HG03095 (cell line): ENCODE data around the gene HEPH.
"Not testable (repeated sequence)": the region's sequence is repeated elsewhere in the genome, so short reads cannot be mapped to it uniquely, and the experiment has no call there.

Experiments
- ATAC-seq: cut with Tn5 transposase; IDR thresholded peaks from one replicate; pipeline ENCODE4 v1.9.1; 2021; ENCODE audit warnings: moderate library complexity; ENCODE audit not compliant: unreplicated experiment

The HEPH gene

DNA sequence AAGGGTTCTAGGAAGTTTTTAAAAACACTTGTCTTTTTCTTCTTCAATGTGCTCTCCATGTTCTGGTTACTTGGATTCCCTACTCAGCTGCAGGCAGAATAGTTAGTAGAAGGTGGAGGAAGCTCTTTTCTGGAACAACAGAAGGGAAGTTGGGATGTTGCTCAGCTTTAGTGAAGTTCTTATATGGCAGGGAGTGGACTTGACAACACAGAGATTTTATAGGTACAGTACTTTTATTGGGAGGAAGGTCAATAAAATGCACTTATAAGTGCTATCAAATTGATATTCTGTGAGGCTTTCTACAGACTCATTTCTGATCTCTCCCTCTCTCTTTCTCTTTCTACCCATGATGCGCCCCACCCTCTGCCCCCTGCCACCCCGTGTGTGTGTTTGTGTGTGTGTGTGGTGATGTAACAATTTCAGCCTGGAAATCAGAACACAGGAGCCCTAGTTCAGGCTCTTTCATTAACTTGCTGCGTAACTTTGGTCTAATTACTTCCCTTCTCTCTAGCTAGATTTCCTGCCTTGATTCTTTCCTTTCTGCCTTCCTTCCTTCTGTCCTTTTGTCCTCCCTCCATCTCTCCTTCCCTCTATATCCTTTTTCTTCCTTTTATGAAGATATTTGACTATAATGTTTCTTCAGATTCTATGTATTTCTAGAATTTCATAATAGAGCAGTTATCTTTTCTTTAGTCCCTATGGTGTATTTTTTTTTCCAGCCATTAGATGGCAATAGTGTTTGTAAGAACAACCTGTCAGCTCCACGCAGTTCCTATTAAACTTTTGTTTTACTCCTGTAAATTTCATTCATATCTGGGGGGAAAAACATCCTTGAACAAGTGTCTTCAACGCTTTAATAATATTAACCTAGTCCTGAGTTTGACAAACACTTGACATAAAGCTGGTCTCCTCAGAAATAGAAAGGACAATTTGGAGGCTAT is 37.1 kb downstream of the HEPH start:
- no peak for ATAC-seq

DNA sequence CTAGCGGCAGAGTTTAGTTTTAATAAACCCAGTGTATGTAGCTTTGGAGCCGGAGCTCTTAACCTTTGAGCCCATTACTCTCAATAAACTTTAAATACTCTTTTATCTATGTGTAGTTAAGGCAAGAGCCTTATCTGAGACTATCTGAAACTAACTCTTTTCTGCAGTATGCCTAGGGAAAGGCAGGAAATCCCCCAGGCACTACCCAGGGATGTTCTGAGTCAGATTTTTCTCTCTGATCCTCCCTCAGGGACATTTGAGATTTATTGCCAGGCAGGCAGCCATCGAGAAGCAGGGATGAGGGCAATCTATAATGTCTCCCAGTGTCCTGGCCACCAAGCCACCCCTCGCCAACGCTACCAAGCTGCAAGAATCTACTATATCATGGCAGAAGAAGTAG is 39.1 kb downstream of the HEPH start:
- ATAC-seq = no peak

DNA sequence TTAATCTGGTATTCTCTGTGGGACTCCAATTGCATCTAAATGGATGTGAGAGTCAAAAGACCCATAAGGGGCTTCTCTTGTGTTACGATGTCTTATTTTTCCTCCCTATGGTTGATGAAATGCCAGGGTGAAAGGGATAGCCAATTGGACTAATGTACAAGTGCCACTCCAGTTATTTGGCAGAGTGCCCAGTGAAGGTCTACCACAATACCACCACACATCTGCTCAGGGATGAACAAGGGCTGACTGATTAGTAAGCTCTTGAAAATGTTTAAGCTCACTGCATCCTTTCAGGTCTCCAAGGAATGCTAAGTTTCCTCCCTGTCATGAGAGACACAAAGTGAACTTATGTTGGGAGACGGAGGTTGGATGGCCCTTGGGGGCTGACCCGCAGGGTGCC is 57.8 kb downstream of the HEPH start:
- ATAC-seq = no peak

DNA sequence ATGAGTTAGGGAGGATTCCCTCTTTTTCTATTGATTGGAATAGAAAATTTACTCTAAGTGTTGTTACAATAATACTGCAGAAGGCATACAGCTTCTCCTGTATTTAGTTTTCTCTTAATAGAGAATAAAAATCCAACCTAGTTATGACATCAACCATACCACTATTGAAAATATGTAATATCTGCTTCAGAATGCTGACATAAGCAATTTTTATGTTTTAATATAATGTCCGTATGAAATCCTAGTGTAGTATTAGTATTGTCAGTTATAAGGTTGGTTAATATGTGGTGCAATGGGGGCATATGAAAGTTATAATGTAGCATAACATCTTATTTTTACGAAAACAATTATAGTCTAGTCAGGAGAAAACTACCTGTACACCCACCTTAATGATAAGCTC is 68.2 kb downstream of the HEPH start:
- ATAC-seq = no peak

GRCh38 chrX:66233209-66233608 is 69.2 kb downstream of the HEPH start:
- no peak for ATAC-seq

DNA sequence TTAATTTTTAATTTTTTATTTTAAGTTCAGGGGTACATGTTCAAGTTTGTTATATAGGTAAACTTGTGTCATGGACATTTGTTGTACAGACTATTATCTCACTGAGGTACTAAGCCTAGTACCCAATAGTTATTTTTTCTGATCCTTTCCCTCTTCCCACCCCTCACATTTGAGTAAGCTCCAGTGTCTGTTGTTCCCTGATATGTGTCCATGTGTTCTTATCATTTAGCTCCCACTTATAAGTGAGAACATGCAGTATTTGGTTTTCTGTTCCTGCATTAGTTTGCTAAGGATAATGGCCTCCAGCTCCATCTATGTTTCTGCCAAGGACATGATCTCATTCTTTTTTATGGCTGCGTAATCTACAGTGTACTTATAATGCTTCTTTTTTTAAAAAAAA is 69.9 kb downstream of the HEPH start:
- ATAC-seq = not testable (repeated sequence)

- no peak for ATAC-seq
Measured at GRCh38 chrX:66255359-66255967, 91.4 kb downstream of the HEPH start.

- ATAC-seq = no peak
Measured at GRCh38 chrX:66262807-66263206, 98.8 kb downstream of the HEPH start.
